H1 (cell line): Measurements from ENCODE around the gene SULF2. TPM values are rescaled to one million over a fixed set of nuclear protein-coding genes. Genes with fewer than 3 reads are reported as not detected.

Source experiments
- CHD2 ChIP-seq: IDR thresholded peaks from 2 replicates; pipeline ENCODE4 v1.6.1; 2012; ENCODE audit warnings: low read length, improper control_type of control experiment
- RAD21 ChIP-seq, 2 experiments: IDR thresholded peaks in 1 of 2; conservative IDR thresholded peaks in 1 of 2; 2 replicates each; pipeline ENCODE4 v1.6.1; 2011; ENCODE audit warnings: low read depth in 2 of 2, low read length in 2 of 2, improper control_type of control experiment in 1 of 2, inconsistent platforms in 1 of 2, mild to moderate bottlenecking in 1 of 2, moderate library complexity in 1 of 2
- polyA plus RNA-seq, 7 experiments: library from polyadenylated mRNA; depleted of rRNA in 3 of 7; stranded (reverse) in 5 of 7; unstranded in 2 of 7; fragments of >200 nt in 5 of 7; fragments of 200-250 nt in 2 of 7; gene quantifications; 1 replicate in 5 of 7; 2 replicates in 1 of 7; 4 replicates in 1 of 7; pipeline versions ENCODE4 v1.2.1 to v1.2.3, GENCODE V29; 2011 to 2013; ENCODE audit warnings: missing spikeins in 2 of 7, mixed read lengths in 2 of 7
- total RNA-seq: library from RNA; stranded (reverse); fragmentation: NEBNext Ultra II Directional; extraction: Animal tissue kit (Norgen Biotek cat#: 25700); gene quantifications from 2 replicates; pipeline ENCODE4 v1.2.1, GENCODE V29; 2021

SULF2 gene
- total and polyA plus RNA-seq, 2 of the 8 experiments (the other 6 are each of a cell fraction or from before 2014, with no cell fraction given) = 15.7 to 28.2 TPM

GRCh38 chr20:47680804-47681529, 104.3 kb downstream of the SULF2 start (continued):
- no peak for TF ChIP-seq RAD21 (IDR thresholded peaks at IDR 0.05 in 1 of 2, conservative IDR thresholded peaks at IDR 0.05 in 1 of 2; ENCODE audit: low read depth in 2 of 2, low read length in 2 of 2)
- no peak for TF ChIP-seq CHD2
